Measurements from ENCODE around the gene CLDN15. TPM values are rescaled to one million over a fixed set of nuclear protein-coding genes. Genes with fewer than 3 reads are reported as not detected.

CLDN15 gene
- total RNA-seq, 3 donors from 2014 or later: 14.6 to 23.7 (median 15.9) TPM

DNA sequence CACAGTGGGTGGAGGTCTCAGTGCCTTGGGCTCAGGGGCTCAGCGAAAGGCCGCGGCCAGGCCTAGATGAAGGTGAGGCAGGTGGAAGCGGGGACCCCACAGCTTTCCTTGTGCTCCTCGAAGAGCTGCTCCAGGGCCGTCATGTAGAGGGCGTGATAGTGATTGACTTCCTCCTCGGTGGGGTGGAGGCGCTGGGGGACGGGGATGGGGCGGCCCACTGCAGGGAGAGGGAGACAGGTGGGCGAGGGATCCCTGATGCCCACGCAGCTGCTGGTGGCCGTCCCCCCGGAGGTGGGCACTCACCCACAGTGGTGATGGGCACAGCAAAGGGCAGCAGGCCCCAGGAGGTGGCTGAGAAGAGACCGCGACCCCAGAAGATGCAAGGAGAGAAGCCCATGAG lies 41.7 kb downstream of the CLDN15 start:
- H3K4me1 ChIP-seq (ENCODE audit: low read depth): peaks cover 3% of the 10 kb centered on the region
- intact Hi-C loops (cut with DNase I, micrococcal nuclease): no loop called here
- TF ChIP-seq, protein P1, sequence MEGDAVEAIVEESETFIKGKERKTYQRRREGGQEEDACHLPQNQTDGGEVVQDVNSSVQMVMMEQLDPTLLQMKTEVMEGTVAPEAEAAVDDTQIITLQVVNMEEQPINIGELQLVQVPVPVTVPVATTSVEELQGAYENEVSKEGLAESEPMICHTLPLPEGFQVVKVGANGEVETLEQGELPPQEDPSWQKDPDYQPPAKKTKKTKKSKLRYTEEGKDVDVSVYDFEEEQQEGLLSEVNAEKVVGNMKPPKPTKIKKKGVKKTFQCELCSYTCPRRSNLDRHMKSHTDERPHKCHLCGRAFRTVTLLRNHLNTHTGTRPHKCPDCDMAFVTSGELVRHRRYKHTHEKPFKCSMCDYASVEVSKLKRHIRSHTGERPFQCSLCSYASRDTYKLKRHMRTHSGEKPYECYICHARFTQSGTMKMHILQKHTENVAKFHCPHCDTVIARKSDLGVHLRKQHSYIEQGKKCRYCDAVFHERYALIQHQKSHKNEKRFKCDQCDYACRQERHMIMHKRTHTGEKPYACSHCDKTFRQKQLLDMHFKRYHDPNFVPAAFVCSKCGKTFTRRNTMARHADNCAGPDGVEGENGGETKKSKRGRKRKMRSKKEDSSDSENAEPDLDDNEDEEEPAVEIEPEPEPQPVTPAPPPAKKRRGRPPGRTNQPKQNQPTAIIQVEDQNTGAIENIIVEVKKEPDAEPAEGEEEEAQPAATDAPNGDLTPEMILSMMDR (IDR thresholded peaks at IDR 0.05): no peak
- no peak overlapping the region for H3K4me3 ChIP-seq
- no peaks in the 10 kb centered on the region for H3K9me3 ChIP-seq
- DNase-seq (no peak), ATAC-seq (no peak)
- H3K36me3 ChIP-seq (ENCODE audit: low read depth): no peaks in the 10 kb centered on the region

DNA sequence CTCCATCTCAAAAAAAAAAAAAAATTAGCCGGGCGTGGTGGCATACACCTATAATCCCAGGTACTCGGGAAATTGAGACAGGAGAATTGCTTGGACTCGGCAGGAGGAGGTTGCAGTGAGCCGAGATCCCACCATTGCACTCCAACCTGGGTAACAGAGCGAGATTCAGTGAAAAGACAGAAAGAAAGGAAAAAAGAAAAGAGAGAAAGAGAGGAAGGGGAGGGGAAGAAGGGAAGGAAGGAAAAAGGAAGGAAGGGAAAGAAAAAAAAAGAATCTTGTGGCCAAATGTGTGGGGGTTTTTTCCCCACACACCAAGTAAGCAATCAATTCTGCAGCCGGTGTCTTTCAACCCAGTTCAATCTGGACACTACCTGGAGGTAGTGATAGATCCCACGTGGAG lies 48.5 kb downstream of the CLDN15 start:
- Histone ChIP-seq H3K36me3 (ENCODE audit: low read depth) (no peaks in the 10 kb centered on the region), H3K4me1 (ENCODE audit: low read depth) (peaks cover 7% of the 10 kb centered on the region), H3K9me3 (no peaks in the 10 kb centered on the region), H3K4me3 (no peak overlapping the region)
- DNase-seq (no peak), ATAC-seq (no peak)
- TF ChIP-seq, protein P1 (IDR thresholded peaks at IDR 0.05): no peak
- intact Hi-C loops (cut with DNase I, micrococcal nuclease): no loop called here

DNA sequence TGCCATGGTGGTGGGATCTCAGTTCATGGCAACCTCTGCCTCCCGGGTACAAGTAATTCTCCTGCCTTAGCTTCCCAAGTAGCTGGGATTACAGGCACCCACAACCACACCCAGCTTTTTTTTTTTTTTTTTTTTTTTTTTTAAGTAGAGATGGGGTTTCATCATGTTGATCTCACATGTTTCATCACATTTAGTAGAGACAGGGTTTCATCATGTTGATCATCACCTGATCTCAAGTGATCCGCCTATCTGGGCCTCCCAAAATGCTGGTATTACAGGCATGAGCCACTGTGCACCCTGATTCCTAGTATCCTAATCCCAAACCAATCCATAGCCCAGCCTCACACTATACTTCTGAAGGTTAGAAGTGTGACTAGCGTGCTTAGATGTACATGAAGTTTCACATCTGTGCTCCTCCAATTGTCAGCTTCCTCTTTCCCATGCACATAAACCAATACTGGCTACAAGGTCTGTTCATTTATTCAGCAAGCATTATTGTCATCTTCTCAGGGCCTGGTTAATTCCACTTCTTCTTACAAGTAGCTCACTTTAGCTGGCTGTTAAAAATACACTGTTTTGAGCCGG lies 50.7 kb downstream of the CLDN15 start:
- H3K4me3 ChIP-seq: no peak overlapping the region
- TF ChIP-seq, protein P1 (IDR thresholded peaks at IDR 0.05): no peak
- intact Hi-C loops (cut with DNase I, micrococcal nuclease): no loop called here
- no peaks in the 10 kb centered on the region for H3K36me3 ChIP-seq (ENCODE audit: low read depth)
- H3K4me1 ChIP-seq (ENCODE audit: low read depth): peaks cover 4% of the 10 kb centered on the region
- no peaks in the 10 kb centered on the region for H3K9me3 ChIP-seq
- DNase-seq (no peak), ATAC-seq (no peak)

DNA sequence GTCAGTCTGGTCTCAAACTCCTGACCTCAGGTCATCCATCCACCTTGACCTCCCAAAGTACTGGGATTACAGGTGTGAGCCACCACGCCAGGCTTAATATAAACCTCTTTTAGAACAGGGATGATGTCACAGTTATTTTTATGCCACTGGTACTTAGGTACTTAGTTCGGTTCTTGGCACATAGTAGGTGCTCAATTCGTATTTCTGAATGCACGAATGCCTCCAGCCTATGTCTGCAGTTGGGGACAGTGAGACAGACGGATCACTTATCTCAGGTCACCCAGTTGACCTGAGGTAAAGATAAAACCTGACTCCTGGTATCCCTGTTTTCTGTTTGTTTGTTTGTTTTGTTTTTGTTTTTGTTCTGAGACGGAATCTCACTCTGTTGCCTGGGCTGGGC lies 51.4 kb downstream of the CLDN15 start:
- intact Hi-C loops (cut with DNase I, micrococcal nuclease): no loop called here
- H3K4me3 ChIP-seq: no peak overlapping the region
- DNase-seq: no peak
- TF ChIP-seq, protein P1 (IDR thresholded peaks at IDR 0.05): no peak
- H3K36me3 ChIP-seq (ENCODE audit: low read depth): no peaks in the 10 kb centered on the region
- peaks cover 4% of the 10 kb centered on the region for H3K4me1 ChIP-seq (ENCODE audit: low read depth)
- H3K9me3 ChIP-seq: no peaks in the 10 kb centered on the region
- ATAC-seq: no peak

DNA sequence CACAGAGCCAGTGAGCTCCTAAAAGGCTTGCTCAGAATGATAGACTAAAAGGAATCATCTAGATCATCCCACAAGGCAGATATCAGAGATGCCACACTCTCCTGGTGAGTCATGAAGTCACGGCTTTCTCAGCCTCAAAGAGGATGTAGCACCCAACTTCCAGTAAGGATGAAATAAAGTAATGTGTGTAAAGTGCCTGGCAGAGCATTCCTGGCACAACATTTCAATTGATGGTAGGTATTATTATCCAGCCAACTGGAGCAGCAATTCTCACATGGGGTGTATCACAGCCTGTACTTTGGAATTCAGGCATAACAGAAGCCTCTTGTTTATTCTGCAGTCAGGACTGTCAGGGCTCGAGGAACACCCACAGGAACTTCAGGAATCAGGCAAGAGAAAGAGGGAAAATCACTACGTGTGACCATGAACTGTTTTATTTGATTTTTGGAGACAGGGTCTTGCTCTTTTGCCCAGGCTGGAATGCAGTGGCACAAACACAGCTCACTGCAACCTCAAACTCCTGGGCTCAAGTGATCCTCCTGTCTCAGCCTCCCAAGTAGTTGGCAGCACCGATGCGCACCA lies 52.3 kb downstream of the CLDN15 start:
- no peaks in the 10 kb centered on the region for H3K36me3 ChIP-seq (ENCODE audit: low read depth)
- TF ChIP-seq, protein P1 (IDR thresholded peaks at IDR 0.05): no peak
- no peaks in the 10 kb centered on the region for H3K9me3 ChIP-seq
- intact Hi-C loops (cut with DNase I, micrococcal nuclease): no loop called here
- no peak overlapping the region for H3K4me3 ChIP-seq
- peaks cover 4% of the 10 kb centered on the region for H3K4me1 ChIP-seq (ENCODE audit: low read depth)
- ATAC-seq (peak; percentile 40), DNase-seq (no peak)

Other genes starting within 250 kb of the CLDN15 start
- 10 to 100 TPM; 12.4 to 28.4 (median 22.2) TPM for gene MUC17, start 217.7 kb downstream of the CLDN15 start, total RNA-seq
- gene TRIM56, start 152.3 kb downstream of the CLDN15 start, total RNA-seq: 10 to 100 TPM; 47.9 to 55.3 (median 53.9) TPM
- 1 to 10 TPM in 2 of 3 donors, under 1 TPM in 1; 0.55 to 2.9 (median 1.6) TPM for gene SERPINE1, start 110.7 kb downstream of the CLDN15 start, total RNA-seq
- gene AP1S1, start 83.3 kb downstream of the CLDN15 start, total RNA-seq: 10 to 100 TPM; 32.3 to 83.6 (median 63.9) TPM
- under 1 TPM; 0.38 to 0.84 (median 0.46) TPM for gene VGF, start 72.2 kb downstream of the CLDN15 start, total RNA-seq
- not detected for gene NAT16, start 57.5 kb downstream of the CLDN15 start, total RNA-seq
- gene MOGAT3, start 36.8 kb downstream of the CLDN15 start, total RNA-seq: 10 to 100 TPM; 27.9 to 66.2 (median 58.3) TPM
- gene PLOD3, start 20.2 kb downstream of the CLDN15 start, total RNA-seq: 10 to 100 TPM; 72.9 to 91.8 (median 87.2) TPM
- gene ZNHIT1, start 19.6 kb downstream of the CLDN15 start, total RNA-seq: 10 to 100 TPM; 58.7 to 97.0 (median 79.0) TPM
- gene FIS1, start 7.3 kb upstream of the CLDN15 start, total RNA-seq: 100 to 1,000 TPM; 131 to 168 (median 134) TPM
- 10 to 100 TPM in 1 of 3 donors, 1 to 10 TPM in 2; 5.0 to 23.5 (median 5.5) TPM for gene IFT22, start 84.0 kb upstream of the CLDN15 start, total RNA-seq
- gene COL26A1, start 125.1 kb upstream of the CLDN15 start, total RNA-seq: not detected